ENCODE data around the gene MRPL27.
"Not testable (repeated sequence)": the region's sequence is repeated elsewhere in the genome, so short reads cannot be mapped to it uniquely, and the experiment has no call there.

Gene MRPL27

DNA sequence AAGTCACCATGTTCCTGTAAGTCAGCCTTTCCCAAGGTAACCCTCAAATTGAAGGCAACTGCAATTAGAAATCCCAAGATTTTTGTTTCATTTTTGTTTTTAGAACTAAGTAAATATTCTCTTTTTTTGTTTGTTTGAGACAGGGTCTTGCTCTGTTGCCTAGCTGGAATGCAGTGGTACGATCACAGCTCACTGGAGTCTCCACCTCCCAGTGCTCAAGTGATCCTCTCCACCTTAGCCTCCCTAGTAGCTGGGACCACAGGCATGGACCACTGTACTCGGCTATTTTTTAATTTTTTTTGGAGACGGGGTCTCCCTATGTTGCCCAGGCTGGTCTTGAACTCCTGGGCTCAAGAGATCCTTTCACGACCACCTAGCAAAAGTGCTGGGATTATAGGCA is 34.9 kb upstream of the MRPL27 start:
- no peak for TF ChIP-seq CTCF (IDR thresholded peaks at IDR 0.05; ENCODE audit: low read depth, low read length)
- DNase-seq (ENCODE audit: extremely low read depth, low read depth) = no peak

GRCh38 chr17:50406578-50406977 is 33.6 kb upstream of the MRPL27 start:
- no peak for TF ChIP-seq CTCF (IDR thresholded peaks at IDR 0.05; ENCODE audit: low read depth, low read length)

DNA sequence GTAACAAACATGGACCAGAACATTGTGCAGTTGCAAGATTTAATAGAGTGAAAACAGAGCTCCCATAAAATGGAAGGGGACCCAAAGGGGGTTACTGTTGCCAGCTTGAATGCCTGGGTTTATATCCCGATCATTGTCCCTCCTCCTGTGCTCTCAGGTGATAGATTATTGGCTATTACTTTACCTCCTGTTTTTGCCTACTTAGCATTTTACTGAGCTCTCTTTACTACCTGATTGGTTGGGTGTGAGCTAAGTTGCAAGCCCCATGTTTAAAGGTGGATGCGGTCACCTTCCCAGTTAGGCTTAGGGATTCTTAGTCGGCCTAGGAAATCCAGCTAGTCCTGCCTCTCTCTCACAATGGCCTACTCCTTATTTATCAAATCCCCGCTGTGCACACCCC is 32.4 kb upstream of the MRPL27 start:
- not testable (repeated sequence) for DNase-seq (ENCODE audit: extremely low read depth, low read depth)

More at GRCh38 chr17:50406578-50406977, 33.6 kb upstream of the MRPL27 start:
- DNase-seq (ENCODE audit: extremely low read depth, low read depth) = no peak

DNA sequence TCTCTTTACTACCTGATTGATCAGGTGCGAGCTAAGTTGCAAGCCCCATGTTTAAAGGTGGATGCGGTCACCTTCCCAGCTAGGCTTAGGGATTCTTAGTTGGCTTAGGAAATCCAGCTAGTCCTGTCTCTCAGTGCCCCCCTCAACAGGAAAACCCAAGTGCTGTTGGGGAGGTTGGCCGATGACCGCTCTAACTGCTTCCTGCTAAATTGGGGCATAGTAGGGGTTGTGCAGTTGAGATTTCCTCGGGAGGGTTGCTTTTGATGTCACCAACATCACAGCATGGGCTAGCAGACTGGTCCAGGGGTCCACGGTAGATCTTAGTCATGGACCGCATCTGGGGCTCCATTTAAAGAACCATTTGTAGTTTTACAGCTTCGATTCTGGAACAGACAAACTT is 26.6 kb upstream of the MRPL27 start:
- DNase-seq (ENCODE audit: extremely low read depth, low read depth) = not testable (repeated sequence)

DNA sequence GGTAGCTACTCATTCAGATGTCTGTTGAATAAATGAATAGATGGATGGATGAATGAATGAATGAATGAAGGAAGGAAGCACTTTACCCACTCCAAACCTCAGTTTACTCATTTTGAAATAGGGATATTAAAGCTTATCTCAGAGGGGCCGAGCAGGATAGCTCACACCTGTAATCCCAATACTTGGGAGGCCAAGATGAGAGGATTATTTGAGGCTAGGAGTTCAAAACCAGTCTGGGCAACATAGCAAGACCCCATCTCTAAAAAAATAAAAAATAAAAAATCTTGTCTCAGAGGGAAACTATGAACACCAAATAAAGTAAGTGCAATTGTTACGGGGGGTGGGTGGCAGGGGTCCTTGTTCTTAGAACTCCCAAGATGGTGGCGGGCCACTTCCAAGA is 25.7 kb upstream of the MRPL27 start:
- DNase-seq (ENCODE audit: extremely low read depth, low read depth) = not testable (repeated sequence)

DNA sequence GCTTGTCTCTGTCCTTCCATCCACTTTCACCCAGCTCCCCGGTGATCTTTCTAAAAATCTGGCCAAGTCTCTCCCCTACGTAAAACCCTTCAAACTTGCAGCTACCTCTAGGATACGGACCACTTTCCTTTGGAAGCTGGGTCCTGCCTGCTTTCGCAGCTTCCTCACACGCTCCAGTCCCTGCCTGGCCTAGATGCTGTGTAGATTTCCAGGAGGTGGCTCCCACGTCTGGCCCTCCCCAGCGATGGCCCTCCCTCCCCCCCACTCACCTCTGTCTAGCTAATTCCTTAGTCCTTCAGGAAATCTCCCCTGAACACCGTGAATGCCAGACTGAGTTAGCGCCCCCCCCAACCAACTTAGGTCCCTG is 24.9 kb upstream of the MRPL27 start:
- no peak for TF ChIP-seq CTCF (IDR thresholded peaks at IDR 0.05; ENCODE audit: low read depth, low read length)
- no peak for DNase-seq (ENCODE audit: extremely low read depth, low read depth)

DNA sequence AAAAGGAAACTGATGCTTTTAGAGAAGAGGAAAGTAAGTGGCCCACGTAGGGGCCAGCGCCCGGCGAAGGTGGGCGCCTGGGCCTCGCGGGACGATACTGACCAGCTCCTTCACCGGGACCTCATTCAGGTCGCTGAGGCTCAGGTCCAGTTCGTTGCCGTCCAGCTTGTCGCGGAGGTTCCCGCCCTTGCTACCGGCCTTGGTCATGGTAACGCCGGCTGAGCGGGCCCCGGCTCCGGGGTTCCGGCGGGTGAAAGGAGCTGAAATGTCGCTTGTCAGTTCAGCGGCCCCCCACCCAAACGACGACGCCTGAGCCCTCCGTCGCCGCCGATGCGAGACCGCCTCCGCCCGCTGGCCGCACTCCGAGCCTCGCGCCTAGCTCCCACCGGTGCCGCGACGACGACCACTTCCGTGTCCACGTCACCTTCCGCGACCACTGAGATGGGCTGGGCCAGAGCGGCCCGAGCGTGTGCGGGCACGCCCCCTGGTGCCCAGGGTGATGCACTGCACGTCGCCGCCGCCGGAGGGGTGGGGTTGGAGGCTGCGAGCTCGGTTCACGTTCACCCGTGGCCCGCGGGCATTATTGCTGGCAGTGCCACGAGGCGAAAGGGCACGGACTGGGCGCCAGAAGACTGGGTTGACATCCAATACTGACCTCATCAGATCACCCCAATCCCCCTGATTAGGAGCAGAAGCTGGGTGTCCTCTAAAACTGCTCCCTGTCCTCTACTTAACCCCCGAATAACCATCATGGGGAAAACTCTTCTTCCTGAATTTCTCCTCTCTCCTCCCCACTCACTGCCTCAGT is 24.3 kb upstream of the MRPL27 start, which contains the start of gene LRRC59:
Gene LRRC59, minus strand, starts transcription at position 413 of the 808 bp plus-strand sequence. Its CDS starts 206 bp downstream, at position 207.
- peak; percentile 52 for DNase-seq (ENCODE audit: extremely low read depth, low read depth)
- peak; percentile 92 for TF ChIP-seq CTCF (IDR thresholded peaks at IDR 0.05; ENCODE audit: low read depth, low read length)

DNA sequence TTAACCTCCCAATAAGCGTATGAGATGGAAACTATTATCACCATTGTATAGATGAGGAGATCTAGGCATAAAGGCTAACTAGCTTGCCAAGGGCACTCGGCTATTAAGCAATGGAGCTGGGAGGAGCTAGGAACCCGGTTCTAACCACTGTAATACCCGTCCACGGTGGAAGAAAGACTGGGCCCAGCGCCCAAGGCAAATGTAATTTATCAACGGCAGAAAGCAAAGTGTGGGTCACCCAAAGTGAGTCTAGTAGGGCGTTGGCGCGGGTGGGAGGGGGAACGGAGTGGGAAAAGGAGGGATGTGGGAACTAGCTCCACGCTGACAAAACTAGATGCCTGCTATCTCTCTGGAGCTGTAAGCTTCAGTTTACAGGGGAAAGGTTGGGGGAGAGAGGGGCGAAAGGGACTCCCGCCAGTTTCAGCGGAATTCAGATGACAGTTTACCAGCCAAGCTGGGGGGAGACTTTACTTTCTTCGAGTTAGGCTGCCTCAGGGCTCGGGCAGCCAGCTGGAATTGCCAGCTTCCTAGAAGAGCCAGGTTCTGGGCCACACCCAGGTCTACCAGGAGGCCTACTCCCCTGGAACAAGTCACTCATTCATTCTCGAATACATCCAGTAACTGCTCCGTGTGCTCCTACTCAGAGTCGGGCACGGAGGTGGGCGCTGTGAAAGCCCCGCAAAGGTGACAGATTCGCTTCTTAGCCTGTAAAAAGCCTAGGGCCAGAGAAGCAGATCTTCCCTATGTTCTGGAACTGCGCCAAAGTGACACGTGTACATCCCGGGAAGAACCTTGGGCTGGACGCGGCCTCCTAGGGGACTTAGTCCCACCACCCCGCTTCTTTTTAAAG is 23.5 kb upstream of the MRPL27 start:
- TF ChIP-seq CTCF (IDR thresholded peaks at IDR 0.05; ENCODE audit: low read depth, low read length) = no peak

More for the DNA sequence above, 23.5 kb upstream of the MRPL27 start:
- peak; percentile 35 for DNase-seq (ENCODE audit: extremely low read depth, low read depth)
